OCI-LY3 (cell line): Measurements from ENCODE around the gene TRERF1.

Experiments used
- CTCF ChIP-seq: fragments of 200-600, 300-600 bp; sonication (generic); IDR thresholded peaks from 2 replicates; pipeline ENCODE4 v1.5.1; 2014; ENCODE audit warnings: antibody characterized with exemption, low read length, low read depth
- EZH2phosphoT487 ChIP-seq: fragments of 200-600 bp; shearing (Covaris generic); IDR thresholded peaks from 2 replicates; pipeline ENCODE4 v1.6.1; 2018; ENCODE audit warnings: antibody characterized with exemption, mixed run types, low read depth

GRCh38 chr6:42307141-42307470, 144.6 kb downstream of the TRERF1 start:
- no peak for TF ChIP-seq CTCF
- no peak for TF ChIP-seq EZH2phosphoT487
